Measurements from ENCODE around the gene CWC25. TPM values are rescaled to one million over a fixed set of nuclear protein-coding genes. Genes with fewer than 3 reads are reported as not detected.

Gene CWC25
- total RNA-seq, 2 donors from 2014 or later, result 9.0 to 9.5 TPM

- DNase-seq (ENCODE audit: low spot score), result no peak
- H3K27me3 ChIP-seq, result no peaks in the 10 kb centered on the region
- TF ChIP-seq, protein P1, sequence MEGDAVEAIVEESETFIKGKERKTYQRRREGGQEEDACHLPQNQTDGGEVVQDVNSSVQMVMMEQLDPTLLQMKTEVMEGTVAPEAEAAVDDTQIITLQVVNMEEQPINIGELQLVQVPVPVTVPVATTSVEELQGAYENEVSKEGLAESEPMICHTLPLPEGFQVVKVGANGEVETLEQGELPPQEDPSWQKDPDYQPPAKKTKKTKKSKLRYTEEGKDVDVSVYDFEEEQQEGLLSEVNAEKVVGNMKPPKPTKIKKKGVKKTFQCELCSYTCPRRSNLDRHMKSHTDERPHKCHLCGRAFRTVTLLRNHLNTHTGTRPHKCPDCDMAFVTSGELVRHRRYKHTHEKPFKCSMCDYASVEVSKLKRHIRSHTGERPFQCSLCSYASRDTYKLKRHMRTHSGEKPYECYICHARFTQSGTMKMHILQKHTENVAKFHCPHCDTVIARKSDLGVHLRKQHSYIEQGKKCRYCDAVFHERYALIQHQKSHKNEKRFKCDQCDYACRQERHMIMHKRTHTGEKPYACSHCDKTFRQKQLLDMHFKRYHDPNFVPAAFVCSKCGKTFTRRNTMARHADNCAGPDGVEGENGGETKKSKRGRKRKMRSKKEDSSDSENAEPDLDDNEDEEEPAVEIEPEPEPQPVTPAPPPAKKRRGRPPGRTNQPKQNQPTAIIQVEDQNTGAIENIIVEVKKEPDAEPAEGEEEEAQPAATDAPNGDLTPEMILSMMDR (IDR thresholded peaks at IDR 0.05), result no peak
- no peaks in the 10 kb centered on the region for H3K9me3 ChIP-seq
- no peak overlapping the region for H3K27ac ChIP-seq
- H3K36me3 ChIP-seq, result peaks cover 89% of the 10 kb centered on the region
- peaks cover 0 to 10% of the 10 kb centered on the region in 2 donors for H3K4me1 ChIP-seq
- no peak overlapping the region for H3K4me3 ChIP-seq
Observed at GRCh38 chr17:38766341-38766740, 58.8 kb downstream of the CWC25 start.

GRCh38 chr17:38762231-38762630 is 62.9 kb downstream of the CWC25 start:
- TF ChIP-seq, protein P1 (IDR thresholded peaks at IDR 0.05), result no peak
- Histone ChIP-seq H3K4me3 (no peak overlapping the region), H3K4me1 (peaks cover 0 to 3% of the 10 kb centered on the region in 2 donors), H3K27ac (no peak overlapping the region), H3K36me3 (peaks cover 86% of the 10 kb centered on the region), H3K27me3 (no peaks in the 10 kb centered on the region), H3K9me3 (no peaks in the 10 kb centered on the region)
- DNase-seq (ENCODE audit: low spot score), result no peak

DNA sequence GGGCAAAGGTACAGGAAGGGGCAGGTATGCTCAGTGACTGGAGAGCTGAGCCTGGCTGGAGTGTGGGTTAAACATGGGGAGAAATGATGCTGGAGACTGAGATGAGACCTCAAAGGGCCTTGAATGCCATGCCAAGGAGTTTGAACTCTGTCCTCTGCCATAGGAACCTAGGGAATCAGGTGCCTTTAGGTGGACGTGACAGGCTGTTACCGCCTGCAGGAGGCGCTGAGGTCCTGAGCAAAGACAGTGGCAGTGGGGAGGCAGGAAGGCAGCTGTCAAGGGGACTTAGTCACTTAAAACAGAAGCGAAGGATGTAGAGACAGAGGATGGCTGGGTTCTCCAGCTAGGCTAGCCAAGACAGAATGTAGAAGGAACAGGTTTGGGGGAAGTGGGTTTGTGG is 63.5 kb downstream of the CWC25 start:
- Histone ChIP-seq H3K36me3 (peaks cover 88% of the 10 kb centered on the region), H3K9me3 (no peaks in the 10 kb centered on the region), H3K4me1 (peaks cover 0 to 3% of the 10 kb centered on the region in 2 donors), H3K4me3 (no peak overlapping the region), H3K27ac (no peak overlapping the region), H3K27me3 (no peaks in the 10 kb centered on the region)
- no peak for DNase-seq (ENCODE audit: low spot score)
- TF ChIP-seq, protein P1 (IDR thresholded peaks at IDR 0.05), result peak in 1 of 2 donors; percentile 12

- H3K27me3 ChIP-seq, result no peaks in the 10 kb centered on the region
- no peak for DNase-seq (ENCODE audit: low spot score)
- no peaks in the 10 kb centered on the region for H3K9me3 ChIP-seq
- H3K4me3 ChIP-seq, result peak overlapping the region; percentile 71 to 78
- H3K27ac ChIP-seq, result peak overlapping the region; percentile 91 to 96
- TF ChIP-seq, protein P1 (IDR thresholded peaks at IDR 0.05), result no peak
- H3K36me3 ChIP-seq, result peaks cover 33% of the 10 kb centered on the region
- H3K4me1 ChIP-seq, result peaks cover 0 to 52% of the 10 kb centered on the region in 2 donors
Observed at GRCh38 chr17:38753071-38753506, 72.0 kb downstream of the CWC25 start.

DNA sequence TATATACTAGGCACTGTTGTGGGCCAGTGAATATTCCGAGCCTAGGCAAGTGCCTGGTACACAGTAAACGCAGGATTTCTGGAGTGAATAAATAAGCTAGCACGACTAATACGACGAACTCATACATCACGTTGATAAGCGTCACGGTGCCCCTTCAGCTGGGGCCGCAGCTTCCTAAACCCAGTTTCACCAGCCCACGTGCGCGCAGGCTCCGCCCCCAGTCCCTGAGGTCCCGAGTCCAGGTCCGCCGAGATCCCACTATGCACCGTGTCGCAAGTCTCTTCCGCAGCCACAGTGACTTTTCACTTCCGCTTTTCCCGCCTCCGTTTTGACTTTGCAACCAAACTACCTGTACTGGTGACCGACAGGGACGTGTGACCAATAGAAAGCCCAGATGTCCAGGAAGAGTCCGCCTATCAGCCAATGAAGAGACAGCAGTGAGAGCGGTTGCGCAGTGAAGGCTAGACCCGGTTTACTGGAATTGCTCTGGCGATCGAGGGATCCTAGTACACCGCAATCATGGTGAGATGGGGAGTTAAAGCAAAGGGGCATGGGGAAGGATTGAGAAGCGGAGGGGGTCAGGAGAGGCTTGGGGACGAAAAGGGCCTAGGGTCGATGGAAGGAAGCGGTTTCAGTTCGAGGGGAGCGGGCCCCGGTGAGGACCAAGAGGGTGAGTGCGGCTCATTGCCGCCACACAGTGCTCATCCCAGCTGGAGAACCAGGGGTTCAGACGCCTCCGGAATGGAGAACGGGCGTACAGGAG is 72.6 kb downstream of the CWC25 start, which contains the start of gene PSMB3:
TSS of gene PSMB3 (plus strand) at position 434 of the 763 bp plus-strand sequence. CDS start at position 520, 86 bp downstream.
- TF ChIP-seq, protein P1 (IDR thresholded peaks at IDR 0.05), result no peak
- peaks cover 0 to 52% of the 10 kb centered on the region in 2 donors for H3K4me1 ChIP-seq
- H3K36me3 ChIP-seq, result peaks cover 27% of the 10 kb centered on the region
- peak within 1 kb of the TSS; percentile 91 to 96 for H3K27ac ChIP-seq
- H3K27me3 ChIP-seq, result no peaks in the 10 kb centered on the region
- peak within 1 kb of the TSS; percentile 71 to 78 for H3K4me3 ChIP-seq
- peak; percentile 100 for DNase-seq (ENCODE audit: low spot score)
- no peaks in the 10 kb centered on the region for H3K9me3 ChIP-seq
